Raji (cell line): ENCODE results near the gene LTBP1.

ENCODE experiments used
- POLR2A ChIP-seq: IDR thresholded peaks from 2 replicates; pipeline ENCODE4 v1.6.1; 2011; ENCODE audit warnings: low read depth, low read length, control low read depth; ENCODE audit not compliant: insufficient read depth

Gene LTBP1

GRCh38 chr2:33186937-33187336, 240.2 kb downstream of the LTBP1 start:
- TF ChIP-seq POLR2A: no peak

- TF ChIP-seq POLR2A: no peak
These were observed 242.0 kb downstream of the LTBP1 start for GRCh38 chr2:33188799-33189198.

GRCh38 chr2:33190393-33190937, 243.7 kb downstream of the LTBP1 start:
- TF ChIP-seq POLR2A: no peak

GRCh38 chr2:33195891-33196290, 249.1 kb downstream of the LTBP1 start:
- no peak for TF ChIP-seq POLR2A

- no peak for TF ChIP-seq POLR2A
These were observed 249.9 kb downstream of the LTBP1 start for GRCh38 chr2:33196700-33197099.

GRCh38 chr2:33197198-33197938, 250.6 kb downstream of the LTBP1 start:
- TF ChIP-seq POLR2A: no peak

- no peak for TF ChIP-seq POLR2A
These were observed 256.1 kb downstream of the LTBP1 start for GRCh38 chr2:33202641-33203522.

- no peak for TF ChIP-seq POLR2A
These were observed 258.2 kb downstream of the LTBP1 start for GRCh38 chr2:33204945-33205344.

GRCh38 chr2:33205693-33206434, 259.1 kb downstream of the LTBP1 start:
- no peak for TF ChIP-seq POLR2A

- no peak for TF ChIP-seq POLR2A
These were observed 260.5 kb downstream of the LTBP1 start for GRCh38 chr2:33207151-33207740.

GRCh38 chr2:33208400-33208799, 261.6 kb downstream of the LTBP1 start:
- TF ChIP-seq POLR2A: no peak

- TF ChIP-seq POLR2A: no peak
These were observed 263.2 kb downstream of the LTBP1 start for GRCh38 chr2:33209976-33210375.

- TF ChIP-seq POLR2A: no peak
These were observed 263.9 kb downstream of the LTBP1 start for GRCh38 chr2:33210626-33211025.

GRCh38 chr2:33212151-33212550, 265.4 kb downstream of the LTBP1 start:
- no peak for TF ChIP-seq POLR2A

GRCh38 chr2:33213244-33213643, 266.5 kb downstream of the LTBP1 start:
- no peak for TF ChIP-seq POLR2A
